ENCODE data around the gene RAD9B.

Gene RAD9B

GRCh38 chr12:110466791-110467190, 35.3 kb upstream of the RAD9B start:
- Histone ChIP-seq H3K4me1 (no peaks in the 10 kb centered on the region), H3K9me3 (ENCODE audit: control insufficient read depth, low read length) (no peaks in the 10 kb centered on the region), H3K27ac (no peak overlapping the region), H3K36me3 (ENCODE audit: control insufficient read depth, insufficient read depth, low read length) (no peaks in the 10 kb centered on the region), H2AFZ (no peak overlapping the region), H3K9ac (no peak overlapping the region), H3K4me3 (ENCODE audit: low read depth, low read length) (no peak overlapping the region), H3K4me2 (ENCODE audit: low read length) (no peak overlapping the region), H3K79me2 (peaks cover 7% of the 10 kb centered on the region), H3K27me3 (ENCODE audit: control insufficient read depth, insufficient read depth, low read length) (no peaks in the 10 kb centered on the region)
- TF ChIP-seq CTCF (IDR thresholded peaks at IDR 0.05), result no peak

- Histone ChIP-seq H3K9ac (peak overlapping the region; percentile 42), H2AFZ (peak overlapping the region; percentile 98), H3K27me3 (ENCODE audit: control insufficient read depth, insufficient read depth, low read length) (no peaks in the 10 kb centered on the region), H3K9me3 (ENCODE audit: control insufficient read depth, low read length) (no peaks in the 10 kb centered on the region), H3K27ac (peak overlapping the region; percentile 77), H3K4me2 (ENCODE audit: low read length) (peak overlapping the region; percentile 80), H3K36me3 (ENCODE audit: control insufficient read depth, insufficient read depth, low read length) (no peaks in the 10 kb centered on the region), H3K4me3 (ENCODE audit: low read depth, low read length) (peak overlapping the region; percentile 76), H3K79me2 (peaks cover 7% of the 10 kb centered on the region), H3K4me1 (no peaks in the 10 kb centered on the region)
- TF ChIP-seq CTCF (IDR thresholded peaks at IDR 0.05), result no peak
Observed at GRCh38 chr12:110467847-110468213, 34.3 kb upstream of the RAD9B start.

- Histone ChIP-seq H3K4me3 (ENCODE audit: low read depth, low read length) (peak within 1 kb of the TSS; percentile 76), H3K36me3 (ENCODE audit: control insufficient read depth, insufficient read depth, low read length) (no peaks in the 10 kb centered on the region), H3K4me2 (ENCODE audit: low read length) (peak within 1 kb of the TSS; percentile 80), H3K27ac (peak within 1 kb of the TSS; percentile 77), H3K9ac (peak within 1 kb of the TSS; percentile 42), H3K27me3 (ENCODE audit: control insufficient read depth, insufficient read depth, low read length) (no peaks in the 10 kb centered on the region), H3K79me2 (peaks cover 7% of the 10 kb centered on the region), H3K9me3 (ENCODE audit: control insufficient read depth, low read length) (no peaks in the 10 kb centered on the region), H3K4me1 (no peaks in the 10 kb centered on the region), H2AFZ (peak within 1 kb of the TSS; percentile 98)
- no peak for TF ChIP-seq CTCF (IDR thresholded peaks at IDR 0.05)
Observed at GRCh38 chr12:110468214-110469048, 33.7 kb upstream of the RAD9B start, which contains the start of the genes FAM216A and GPN3. TSS of gene FAM216A (plus strand) at chr12:110468845. CDS start at chr12:110468876, 31 bp downstream. TSS of gene GPN3 (minus strand) at chr12:110468257. CDS start at chr12:110468203, 54 bp downstream.

- no peaks in the 10 kb centered on the region for H3K4me1 ChIP-seq
- H2AFZ ChIP-seq, result no peak overlapping the region
- no peaks in the 10 kb centered on the region for H3K9me3 ChIP-seq (ENCODE audit: control insufficient read depth, low read length)
- H3K4me2 ChIP-seq (ENCODE audit: low read length), result no peak overlapping the region
- no peak overlapping the region for H3K9ac ChIP-seq
- no peak overlapping the region for H3K4me3 ChIP-seq (ENCODE audit: low read depth, low read length)
- H3K79me2 ChIP-seq, result no peaks in the 10 kb centered on the region
- no peak for TF ChIP-seq CTCF (IDR thresholded peaks at IDR 0.05)
- no peak overlapping the region for H3K27ac ChIP-seq
- no peaks in the 10 kb centered on the region for H3K27me3 ChIP-seq (ENCODE audit: control insufficient read depth, insufficient read depth, low read length)
- H3K36me3 ChIP-seq (ENCODE audit: control insufficient read depth, insufficient read depth, low read length), result no peaks in the 10 kb centered on the region
Observed at GRCh38 chr12:110475426-110475825, 26.7 kb upstream of the RAD9B start.
